H1 (cell line): Measurements from ENCODE around the gene KRCC1. TPM values are rescaled to one million over a fixed set of nuclear protein-coding genes. Genes with fewer than 3 reads are reported as not detected.

ENCODE experiments used
- CHD1 ChIP-seq: IDR thresholded peaks from 2 replicates; pipeline ENCODE4 v1.6.1; 2012; ENCODE audit warnings: low read depth, low read length, improper control_type of control experiment
- PHF8 ChIP-seq: fragments of 200-600 bp; sonication (generic); conservative IDR thresholded peaks from 2 replicates; pipeline ENCODE4 v1.7.1; 2012; ENCODE audit warnings: low read depth, mild to moderate bottlenecking, inconsistent platforms, low read length, moderate library complexity
- RNF2 ChIP-seq: fragments of 200-900, 300-1000 bp; sonication (generic); IDR thresholded peaks from 2 replicates; pipeline ENCODE4 v1.7.1; 2016; ENCODE audit warnings: borderline replicate concordance, low read depth, mild to moderate bottlenecking, antibody characterized with exemption, low read length; ENCODE audit not compliant: poor library complexity, severe bottlenecking; ENCODE audit errors: missing control alignments
- polyA plus RNA-seq, 7 experiments: library from polyadenylated mRNA; depleted of rRNA in 3 of 7; stranded (reverse) in 5 of 7; unstranded in 2 of 7; fragments of >200 nt in 5 of 7; fragments of 200-250 nt in 2 of 7; gene quantifications; 1 replicate in 5 of 7; 2 replicates in 1 of 7; 4 replicates in 1 of 7; pipeline versions ENCODE4 v1.2.1 to v1.2.3, GENCODE V29; 2011 to 2013; ENCODE audit warnings: missing spikeins in 2 of 7, mixed read lengths in 2 of 7
- total RNA-seq: library from RNA; stranded (reverse); fragmentation: NEBNext Ultra II Directional; extraction: Animal tissue kit (Norgen Biotek cat#: 25700); gene quantifications from 2 replicates; pipeline ENCODE4 v1.2.1, GENCODE V29; 2021

KRCC1 gene
- total and polyA plus RNA-seq, 2 of the 8 experiments (the other 6 are each of a cell fraction or from before 2014, with no cell fraction given): 5.1 to 8.5 TPM

- TF ChIP-seq RNF2 (no peak), PHF8 (no peak), CHD1 (no peak)
These were observed 23.1 kb upstream of the KRCC1 start (continued) for GRCh38 chr2:88078643-88079172.
